IMR-90 (cell line): ENCODE measurements around the gene CORO1A. TPM values are rescaled to one million over a fixed set of nuclear protein-coding genes. Genes with fewer than 3 reads are reported as not detected.

Experiments used
- ATAC-seq: fragments of 200-7000 bp; cut with Tn5 transposase; 2 replicates; pipeline ENCODE4 v1.9.1; 2020; ENCODE audit warnings: low read depth, mild to moderate bottlenecking, moderate library complexity
- BruUV-seq: library from RNA; stranded (reverse); fragments of 400-500 nt; replicated peaks from 2 replicates; lab custom pipeline; 2021; lab: Mats Ljungman, UMichigan
- CTCF ChIA-PET: fragments of 300-600 bp; formaldehyde crosslinking; extraction: SDS; loops from one replicate; lab custom pipeline; 2021; ENCODE audit warnings: antibody characterized with exemption; lab: Yijun Ruan, JAX
- POLR2A ChIA-PET: fragments of 300-600 bp; sonication (Branson Sonifier 250); formaldehyde crosslinking; loops from one replicate; lab custom pipeline; 2022; ENCODE audit warnings: antibody characterized with exemption; ENCODE audit not compliant: unreplicated experiment; lab: Charles Lee
- DNase-seq: peaks from one replicate; pipeline ENCODE4 v3.0.0; 2013
- H2AFZ ChIP-seq: replicated peaks from 2 replicates; pipeline ENCODE3; 2013; ENCODE audit warnings: low read length, mild to moderate bottlenecking; ENCODE audit not compliant: poor library complexity
- H2AK5ac ChIP-seq: 2 replicates; pipeline ENCODE4 v1.6.1; 2013; ENCODE audit warnings: low read depth, low read length, inconsistent platforms
- H2AK9ac ChIP-seq: replicated peaks from 2 replicates; pipeline ENCODE3; 2013; ENCODE audit warnings: mild to moderate bottlenecking, low read depth, low read length, moderate library complexity; ENCODE audit not compliant: poor library complexity
- H2BK120ac ChIP-seq: 2 replicates; pipeline ENCODE4 v1.6.1; 2013; ENCODE audit warnings: low read depth, low read length, inconsistent platforms
- H2BK15ac ChIP-seq: 3 replicates; pipeline ENCODE4 v1.6.1; 2013; ENCODE audit warnings: low read depth, low read length, inconsistent platforms
- H2BK20ac ChIP-seq: 2 replicates; pipeline ENCODE4 v1.6.1; 2013; ENCODE audit warnings: low read depth, mild to moderate bottlenecking, inconsistent platforms, low read length, moderate library complexity
- H2BK5ac ChIP-seq: 2 replicates; pipeline ENCODE4 v1.6.1; 2013; ENCODE audit warnings: mild to moderate bottlenecking, low read depth, low read length, inconsistent platforms; ENCODE audit not compliant: poor library complexity, severe bottlenecking
- H3K14ac ChIP-seq: replicated peaks from 2 replicates; pipeline ENCODE4 v1.6.1; 2013; ENCODE audit warnings: low read depth, low read length, inconsistent platforms
- H3K18ac ChIP-seq: 2 replicates; pipeline ENCODE4 v1.6.1; 2013; ENCODE audit warnings: low read depth, low read length, control low read depth
- H3K23ac ChIP-seq: 2 replicates; pipeline ENCODE4 v1.6.1; 2013; ENCODE audit warnings: low read depth, low read length, inconsistent platforms
- H3K27ac ChIP-seq: 2 replicates; pipeline ENCODE4 v1.5.1; 2013; ENCODE audit warnings: mild to moderate bottlenecking, control low read depth, low read length; ENCODE audit not compliant: insufficient read depth
- H3K27me3 ChIP-seq: 2 replicates; pipeline ENCODE4 v1.6.1; 2013; ENCODE audit warnings: low read length; ENCODE audit not compliant: control insufficient read depth, insufficient read depth
- H3K36me3 ChIP-seq: 2 replicates; pipeline ENCODE4 v1.6.1; 2013; ENCODE audit warnings: low read length, mixed read lengths; ENCODE audit not compliant: control insufficient read depth, insufficient read depth
- H3K4ac ChIP-seq: 2 replicates; pipeline ENCODE4 v1.6.1; 2013; ENCODE audit warnings: low read depth, low read length, inconsistent platforms
- H3K4me1 ChIP-seq: 2 replicates; pipeline ENCODE4 v1.6.1; 2013; ENCODE audit warnings: low read length, mixed read lengths; ENCODE audit not compliant: control insufficient read depth, insufficient read depth
- H3K4me2 ChIP-seq: 2 replicates; pipeline ENCODE4 v1.6.1; 2013; ENCODE audit warnings: low read depth, mild to moderate bottlenecking, control low read depth, low read length, moderate library complexity
- H3K4me3 ChIP-seq: 2 replicates; pipeline ENCODE4 v1.5.1; 2013; ENCODE audit warnings: low read depth, mild to moderate bottlenecking, control low read depth, low read length, moderate library complexity; ENCODE audit not compliant: insufficient read depth
- H3K56ac ChIP-seq: 2 replicates; pipeline ENCODE4 v1.6.1; 2013; ENCODE audit warnings: low read length, inconsistent platforms; ENCODE audit not compliant: insufficient read depth; ENCODE audit errors: extremely low read depth
- H3K79me1 ChIP-seq, 2 experiments: 2 replicates each; pipeline ENCODE4 v1.6.1; 2013; ENCODE audit warnings: low read length in 2 of 2, inconsistent platforms in 1 of 2, low read depth in 1 of 2
- H3K9ac ChIP-seq: 2 replicates; pipeline ENCODE4 v1.6.1; 2013; ENCODE audit warnings: low read depth, low read length, control low read depth
- H3K9me1 ChIP-seq: 2 replicates; pipeline ENCODE4 v1.6.1; 2013; ENCODE audit warnings: low read length, inconsistent platforms; ENCODE audit not compliant: insufficient read depth
- H3K9me3 ChIP-seq: 2 replicates; pipeline ENCODE4 v1.6.1; 2013; ENCODE audit warnings: low read length; ENCODE audit not compliant: control insufficient read depth, insufficient read depth
- H4K20me1 ChIP-seq: 2 replicates; pipeline ENCODE4 v1.6.1; 2013; ENCODE audit warnings: low read length, inconsistent platforms; ENCODE audit not compliant: insufficient read depth
- H4K5ac ChIP-seq: 2 replicates; pipeline ENCODE4 v1.6.1; 2013; ENCODE audit warnings: mild to moderate bottlenecking, low read depth, low read length, control low read depth
- H4K8ac ChIP-seq, 2 experiments: 2 replicates each; pipeline ENCODE4 v1.6.1; 2013; ENCODE audit warnings: low read depth in 2 of 2, low read length in 2 of 2, control low read depth in 1 of 2, inconsistent platforms in 1 of 2
- H4K91ac ChIP-seq: 2 replicates; pipeline ENCODE4 v1.6.1; 2013; ENCODE audit warnings: low read depth, low read length, inconsistent platforms; ENCODE audit not compliant: insufficient read depth
- BHLHE40 ChIP-seq: fragments of 150-350 bp; IDR thresholded peaks from 2 replicates; pipeline ENCODE4 v1.6.1; 2016; ENCODE audit warnings: mild to moderate bottlenecking, low read depth, low read length
- CEBPB ChIP-seq: IDR thresholded peaks from 2 replicates; pipeline ENCODE4 v1.6.1; 2012; ENCODE audit warnings: low read depth, low read length, improper control_type of control experiment
- CHD1 ChIP-seq: IDR thresholded peaks from 2 replicates; pipeline ENCODE4 v1.6.1; 2012; ENCODE audit warnings: low read depth, low read length, improper control_type of control experiment
- CTCF ChIP-seq: conservative IDR thresholded peaks from 2 replicates; pipeline ENCODE4 v1.5.1; 2012; ENCODE audit warnings: mild to moderate bottlenecking, low read depth, low read length, improper control_type of control experiment
- ELK1 ChIP-seq: fragments of 150-350 bp; IDR thresholded peaks from 2 replicates; pipeline ENCODE4 v1.6.1; 2016; ENCODE audit warnings: low read depth, mild to moderate bottlenecking, low read length, moderate library complexity, borderline replicate concordance
- FOS ChIP-seq: fragments of 150-350 bp; IDR thresholded peaks from 2 replicates; pipeline ENCODE4 v1.6.1; 2016; ENCODE audit warnings: low read depth, low read length
- MAFK ChIP-seq: IDR thresholded peaks from 2 replicates; pipeline ENCODE4 v1.6.1; 2012; ENCODE audit warnings: low read depth, low read length, improper control_type of control experiment
- MAZ ChIP-seq: IDR thresholded peaks from 2 replicates; pipeline ENCODE4 v1.6.1; 2012; ENCODE audit warnings: low read depth, mild to moderate bottlenecking, low read length, improper control_type of control experiment, moderate library complexity, borderline replicate concordance
- MXI1 ChIP-seq: IDR thresholded peaks from 2 replicates; pipeline ENCODE4 v1.6.1; 2012; ENCODE audit warnings: low read depth, mild to moderate bottlenecking, low read length, moderate library complexity, borderline replicate concordance
- POLR2A ChIP-seq: IDR thresholded peaks from 2 replicates; pipeline ENCODE4 v1.6.1; 2012; ENCODE audit warnings: mild to moderate bottlenecking, low read depth, low read length
- RAD21 ChIP-seq: IDR thresholded peaks from 2 replicates; pipeline ENCODE4 v1.6.1; 2012; ENCODE audit warnings: low read length, improper control_type of control experiment
- RCOR1 ChIP-seq: IDR thresholded peaks from 2 replicates; pipeline ENCODE4 v1.6.1; 2012; ENCODE audit warnings: mild to moderate bottlenecking, low read length, improper control_type of control experiment; ENCODE audit not compliant: insufficient replicate concordance
- RFX5 ChIP-seq: IDR thresholded peaks from 2 replicates; pipeline ENCODE4 v1.8.0; 2012; ENCODE audit warnings: low read depth, mild to moderate bottlenecking, low read length, moderate library complexity
- SMC3 ChIP-seq: fragments of 150-350 bp; IDR thresholded peaks from 2 replicates; pipeline ENCODE4 v1.6.1; 2016; ENCODE audit warnings: low read depth, mild to moderate bottlenecking, antibody characterized with exemption, low read length, moderate library complexity
- WGBS, 2 experiments: methylation state at CpG; one replicate each; pipeline versions ENCODE4 v1.1.5 to v1.1.7; 2013; ENCODE audit warnings: missing lambda C conversion rate in 2 of 2; ENCODE audit not compliant: insufficient read length in 1 of 2; ENCODE audit errors: extremely low coverage in 2 of 2; 5-methylcytosine and 5-hydroxymethylcytosine counted together
- dilution Hi-C: fragments of 300-500 bp; cut with HindIII; formaldehyde crosslinking; loops from one replicate; pipeline ENCODE4 v1.14.3; 2018; ENCODE audit warnings: low sequenced_read_pairs; ENCODE audit not compliant: unreplicated experiment
- in situ Hi-C: fragments of 300-500 bp; cut with MboI; formaldehyde crosslinking; loops from 3 replicates; pipeline ENCODE4 v1.14.3; 2019; ENCODE audit warnings: low sequenced_read_pairs, inconsistent platforms, mixed read lengths
- intact Hi-C: fragments of 100-400 bp; cut with micrococcal nuclease; formaldehyde crosslinking; loops from 2 replicates; pipeline ENCODE4 v1.10.0; 2022
- polyA plus RNA-seq, 3 experiments: library from polyadenylated mRNA; depleted of rRNA; stranded (reverse); fragments of >200 nt; gene quantifications; 2 replicates each; pipeline ENCODE4 v1.2.3, GENCODE V29; 2012; ENCODE audit warnings: low replicate concordance in 1 of 3
- total RNA-seq: library from RNA; depleted of rRNA; stranded (reverse); fragments of >200 nt; gene quantifications from 2 replicates; pipeline ENCODE4 v1.2.3, GENCODE V29; 2012

CORO1A gene
- total and polyA plus RNA-seq, 2 of the 4 experiments (the other 2 are of a cell fraction): 7.2 to 13.2 TPM

GRCh38 chr16:30137897-30138296 lies 45.5 kb upstream of the CORO1A start:
- Histone ChIP-seq H2BK15ac (no peak overlapping the region), H3K4ac (no peak overlapping the region), H3K4me3 (no peak overlapping the region), H3K9me1 (no peaks in the 10 kb centered on the region), H3K9me3 (no peaks in the 10 kb centered on the region), H2BK5ac (no peak overlapping the region), H3K79me1 (no peaks in the 10 kb centered on the region), H3K27me3 (peaks cover 4% of the 10 kb centered on the region), H3K14ac (no peak overlapping the region), H3K4me1 (no peaks in the 10 kb centered on the region), H3K36me3 (no peaks in the 10 kb centered on the region), H3K56ac (no peak overlapping the region), H2BK20ac (no peak overlapping the region), H3K27ac (no peak overlapping the region), H2BK120ac (no peak overlapping the region), H4K20me1 (no peaks in the 10 kb centered on the region), H2AFZ (peak overlapping the region; percentile 13), H3K9ac (no peak overlapping the region), H3K18ac (no peak overlapping the region), H2AK5ac (no peak overlapping the region), H3K23ac (no peak overlapping the region), H4K8ac (no peak overlapping the region), H2AK9ac (no peak overlapping the region), H4K91ac (no peak overlapping the region), H3K4me2 (no peak overlapping the region), H4K5ac (no peak overlapping the region)
- WGBS, 2 experiments: 65% methylated on average over 4 of the region's 8 CpGs; no CpG with 5 or more reads in 1 of the 2 experiments
- POLR2A ChIA-PET: no interaction called here
- DNase-seq (no peak), ATAC-seq (no peak)
- no TSS peak for BruUV-seq
- dilution Hi-C loops: no loop called here
- intact Hi-C loops: no loop called here
- CTCF ChIA-PET: no interaction called here
- TF ChIP-seq ELK1 (no peak), RFX5 (no peak), CHD1 (no peak), CEBPB (no peak), RCOR1 (no peak), MAZ (no peak), POLR2A (no peak), MXI1 (no peak), FOS (no peak), MAFK (no peak), RAD21 (no peak), SMC3 (no peak), BHLHE40 (no peak), CTCF (no peak)
- in situ Hi-C loops: no loop called here
